Activated naive CD8-positive, alpha-beta T cell treated with anti-CD3 and anti-CD28 coated beads for 36 hours (primary cell): ENCODE results near the gene P2RY6. TPM values are rescaled to one million over a fixed set of nuclear protein-coding genes. Genes with fewer than 3 reads are reported as not detected.

ENCODE experiments used
- DNase-seq: peaks from one replicate; pipeline ENCODE4 v3.0.0; 2021
- H3K27ac Mint-ChIP-seq: one replicate; pipeline ENCODE4 v1.8.0; 2022; ENCODE audit warnings: mild to moderate bottlenecking, moderate library complexity, mixed read lengths
- H3K27me3 Mint-ChIP-seq: one replicate; pipeline ENCODE4 v1.8.0; 2022; ENCODE audit warnings: mild to moderate bottlenecking, mixed read lengths
- H3K36me3 Mint-ChIP-seq: one replicate; pipeline ENCODE4 v1.8.0; 2021; ENCODE audit warnings: mild to moderate bottlenecking, mixed read lengths
- H3K4me1 Mint-ChIP-seq: one replicate; pipeline ENCODE4 v1.8.0; 2021; ENCODE audit warnings: mixed read lengths
- H3K4me3 Mint-ChIP-seq: one replicate; pipeline ENCODE4 v1.8.0; 2022; ENCODE audit warnings: mild to moderate bottlenecking, moderate library complexity, mixed read lengths
- H3K9me3 Mint-ChIP-seq: one replicate; pipeline ENCODE4 v1.8.0; 2022; ENCODE audit warnings: mixed read lengths
- total RNA-seq, 2 experiments: library from RNA; stranded (reverse); gene quantifications; one replicate each; pipeline ENCODE4 v1.2.3, GENCODE V29; 2021

Gene P2RY6
- total RNA-seq, 2 experiments from 2014 or later, result not detected

GRCh38 chr11:73233692-73234470 lies 38.3 kb upstream of the P2RY6 start:
- no peak for DNase-seq
- Mint-ChIP-seq H3K4me1 (no peaks in the 10 kb centered on the region), H3K27ac (no peak overlapping the region), H3K27me3 (no peaks in the 10 kb centered on the region), H3K4me3 (no peak overlapping the region), H3K9me3 (no peaks in the 10 kb centered on the region), H3K36me3 (no peaks in the 10 kb centered on the region)

GRCh38 chr11:73234471-73235181 lies 37.5 kb upstream of the P2RY6 start:
- Mint-ChIP-seq H3K9me3 (no peaks in the 10 kb centered on the region), H3K27me3 (peaks cover 5% of the 10 kb centered on the region), H3K36me3 (no peaks in the 10 kb centered on the region), H3K27ac (no peak overlapping the region), H3K4me1 (no peaks in the 10 kb centered on the region), H3K4me3 (no peak overlapping the region)
- no peak for DNase-seq

- H3K27me3 Mint-ChIP-seq, result peaks cover 5% of the 10 kb centered on the region
- no peak overlapping the region for H3K27ac Mint-ChIP-seq
- H3K4me1 Mint-ChIP-seq, result no peaks in the 10 kb centered on the region
- no peaks in the 10 kb centered on the region for H3K36me3 Mint-ChIP-seq
- no peak overlapping the region for H3K4me3 Mint-ChIP-seq
- no peaks in the 10 kb centered on the region for H3K9me3 Mint-ChIP-seq
- no peak for DNase-seq
These were observed 36.8 kb upstream of the P2RY6 start for GRCh38 chr11:73235236-73235786.

- Mint-ChIP-seq H3K27ac (no peak overlapping the region), H3K4me3 (no peak overlapping the region), H3K9me3 (no peaks in the 10 kb centered on the region), H3K27me3 (peaks cover 5% of the 10 kb centered on the region), H3K4me1 (no peaks in the 10 kb centered on the region), H3K36me3 (no peaks in the 10 kb centered on the region)
- no peak for DNase-seq
These were observed 35.9 kb upstream of the P2RY6 start for GRCh38 chr11:73236205-73236765.

- no peaks in the 10 kb centered on the region for H3K36me3 Mint-ChIP-seq
- H3K27me3 Mint-ChIP-seq, result peaks cover 9% of the 10 kb centered on the region
- no peak overlapping the region for H3K27ac Mint-ChIP-seq
- H3K4me1 Mint-ChIP-seq, result no peaks in the 10 kb centered on the region
- DNase-seq, result peak; percentile 22
- no peak overlapping the region for H3K4me3 Mint-ChIP-seq
- no peaks in the 10 kb centered on the region for H3K9me3 Mint-ChIP-seq
These were observed 35.3 kb upstream of the P2RY6 start for GRCh38 chr11:73236854-73237253.

- Mint-ChIP-seq H3K27ac (no peak overlapping the region), H3K9me3 (no peaks in the 10 kb centered on the region), H3K36me3 (no peaks in the 10 kb centered on the region), H3K4me3 (no peak overlapping the region), H3K27me3 (peaks cover 11% of the 10 kb centered on the region), H3K4me1 (no peaks in the 10 kb centered on the region)
- no peak for DNase-seq
These were observed 34.5 kb upstream of the P2RY6 start for GRCh38 chr11:73237471-73238290.

- H3K9me3 Mint-ChIP-seq, result no peaks in the 10 kb centered on the region
- no peak overlapping the region for H3K4me3 Mint-ChIP-seq
- peaks cover 11% of the 10 kb centered on the region for H3K27me3 Mint-ChIP-seq
- no peaks in the 10 kb centered on the region for H3K4me1 Mint-ChIP-seq
- no peak for DNase-seq
- H3K27ac Mint-ChIP-seq, result no peak overlapping the region
- H3K36me3 Mint-ChIP-seq, result no peaks in the 10 kb centered on the region
These were observed 33.0 kb upstream of the P2RY6 start for GRCh38 chr11:73239111-73239521.

GRCh38 chr11:73239571-73240189 lies 32.5 kb upstream of the P2RY6 start:
- no peak for DNase-seq

GRCh38 chr11:73240190-73240781 lies 31.9 kb upstream of the P2RY6 start:
- H3K36me3 Mint-ChIP-seq, result no peaks in the 10 kb centered on the region
- peaks cover 11% of the 10 kb centered on the region for H3K27me3 Mint-ChIP-seq
- H3K4me3 Mint-ChIP-seq, result no peak overlapping the region
- DNase-seq, result no peak
- no peak overlapping the region for H3K27ac Mint-ChIP-seq
- H3K4me1 Mint-ChIP-seq, result no peaks in the 10 kb centered on the region
- no peaks in the 10 kb centered on the region for H3K9me3 Mint-ChIP-seq

More at GRCh38 chr11:73239571-73240189, 32.5 kb upstream of the P2RY6 start:
- Mint-ChIP-seq H3K36me3 (no peaks in the 10 kb centered on the region), H3K27ac (no peak overlapping the region), H3K4me1 (no peaks in the 10 kb centered on the region), H3K27me3 (peaks cover 11% of the 10 kb centered on the region), H3K9me3 (no peaks in the 10 kb centered on the region), H3K4me3 (no peak overlapping the region)

- no peaks in the 10 kb centered on the region for H3K36me3 Mint-ChIP-seq
- H3K4me3 Mint-ChIP-seq, result no peak overlapping the region
- no peak for DNase-seq
- H3K27me3 Mint-ChIP-seq, result peaks cover 11% of the 10 kb centered on the region
- no peak overlapping the region for H3K27ac Mint-ChIP-seq
- no peaks in the 10 kb centered on the region for H3K9me3 Mint-ChIP-seq
- no peaks in the 10 kb centered on the region for H3K4me1 Mint-ChIP-seq
These were observed 30.8 kb upstream of the P2RY6 start for GRCh38 chr11:73241300-73241699.

- H3K9me3 Mint-ChIP-seq, result no peaks in the 10 kb centered on the region
- H3K27ac Mint-ChIP-seq, result no peak overlapping the region
- H3K27me3 Mint-ChIP-seq, result peaks cover 11% of the 10 kb centered on the region
- H3K4me1 Mint-ChIP-seq, result no peaks in the 10 kb centered on the region
- no peaks in the 10 kb centered on the region for H3K36me3 Mint-ChIP-seq
- no peak overlapping the region for H3K4me3 Mint-ChIP-seq
- DNase-seq, result peak; percentile 71
These were observed 29.7 kb upstream of the P2RY6 start for GRCh38 chr11:73242251-73243092.

GRCh38 chr11:73243093-73243485 lies 29.0 kb upstream of the P2RY6 start:
- no peaks in the 10 kb centered on the region for H3K4me1 Mint-ChIP-seq
- H3K27me3 Mint-ChIP-seq, result peaks cover 11% of the 10 kb centered on the region
- H3K36me3 Mint-ChIP-seq, result no peaks in the 10 kb centered on the region
- DNase-seq, result no peak
- H3K4me3 Mint-ChIP-seq, result no peak overlapping the region
- no peaks in the 10 kb centered on the region for H3K9me3 Mint-ChIP-seq
- H3K27ac Mint-ChIP-seq, result no peak overlapping the region

- peaks cover 6% of the 10 kb centered on the region for H3K27me3 Mint-ChIP-seq
These were observed 27.4 kb upstream of the P2RY6 start for GRCh38 chr11:73244589-73245240.

More at GRCh38 chr11:73244589-73245240, 27.4 kb upstream of the P2RY6 start:
- H3K4me3 Mint-ChIP-seq, result no peak overlapping the region
- no peak overlapping the region for H3K27ac Mint-ChIP-seq
- no peak for DNase-seq
- no peaks in the 10 kb centered on the region for H3K4me1 Mint-ChIP-seq
- H3K9me3 Mint-ChIP-seq, result no peaks in the 10 kb centered on the region
- no peaks in the 10 kb centered on the region for H3K36me3 Mint-ChIP-seq
